ENCODE data around the gene ADGRD1.

The ADGRD1 gene

GRCh38 chr12:131139363-131140068, 185.8 kb downstream of the ADGRD1 start:
- TF ChIP-seq NFIC (IDR thresholded peaks at IDR 0.05): no peak
- no peak for TF ChIP-seq YY1 (IDR thresholded peaks at IDR 0.05; ENCODE audit: low read depth)
- TF ChIP-seq ZBTB7A (IDR thresholded peaks at IDR 0.05; ENCODE audit: low read depth): no peak
- TF ChIP-seq USF1 (IDR thresholded peaks at IDR 0.05): no peak

GRCh38 chr12:131140069-131140435, 186.3 kb downstream of the ADGRD1 start:
- TF ChIP-seq EP300 (IDR thresholded peaks at IDR 0.05; ENCODE audit: borderline replicate concordance) (no peak), FOXM1 (IDR thresholded peaks at IDR 0.05; ENCODE audit: borderline replicate concordance, low read depth) (no peak), EGR1 (IDR thresholded peaks at IDR 0.05) (no peak), YY1 (IDR thresholded peaks at IDR 0.05; ENCODE audit: low read depth) (no peak), CREB1 (IDR thresholded peaks at IDR 0.05; ENCODE audit: low read depth) (no peak), TCF12 (IDR thresholded peaks at IDR 0.05; ENCODE audit: low read depth) (no peak)

- TF ChIP-seq NFIC (IDR thresholded peaks at IDR 0.05) (no peak), EP300 (IDR thresholded peaks at IDR 0.05; ENCODE audit: borderline replicate concordance) (no peak), USF1 (IDR thresholded peaks at IDR 0.05) (no peak), ZBTB7A (IDR thresholded peaks at IDR 0.05; ENCODE audit: low read depth) (no peak), REST (IDR thresholded peaks at IDR 0.05; ENCODE audit: low read depth) (no peak), MAX (IDR thresholded peaks at IDR 0.05) (no peak), CEBPB (IDR thresholded peaks at IDR 0.05) (no peak), TEAD4 (IDR thresholded peaks at IDR 0.05) (no peak), FOXM1 (IDR thresholded peaks at IDR 0.05; ENCODE audit: borderline replicate concordance, low read depth) (no peak), YY1 (IDR thresholded peaks at IDR 0.05; ENCODE audit: low read depth) (no peak), EGR1 (IDR thresholded peaks at IDR 0.05) (no peak), RAD21 (IDR thresholded peaks at IDR 0.05; ENCODE audit: low read depth) (no peak), TAF1 (IDR thresholded peaks at IDR 0.05; ENCODE audit: low read depth) (no peak), TCF12 (IDR thresholded peaks at IDR 0.05; ENCODE audit: low read depth) (no peak), CREB1 (IDR thresholded peaks at IDR 0.05; ENCODE audit: low read depth) (no peak)
Observed at GRCh38 chr12:131140697-131141096, 187.0 kb downstream of the ADGRD1 start.

- TF ChIP-seq REST (IDR thresholded peaks at IDR 0.05; ENCODE audit: low read depth) (no peak), NFIC (IDR thresholded peaks at IDR 0.05) (no peak), TEAD4 (IDR thresholded peaks at IDR 0.05) (no peak), USF1 (IDR thresholded peaks at IDR 0.05) (no peak), RAD21 (IDR thresholded peaks at IDR 0.05; ENCODE audit: low read depth) (no peak), CREB1 (IDR thresholded peaks at IDR 0.05; ENCODE audit: low read depth) (no peak), ZBTB7A (IDR thresholded peaks at IDR 0.05; ENCODE audit: low read depth) (no peak), EP300 (IDR thresholded peaks at IDR 0.05; ENCODE audit: borderline replicate concordance) (no peak), TAF1 (IDR thresholded peaks at IDR 0.05; ENCODE audit: low read depth) (no peak), FOXM1 (IDR thresholded peaks at IDR 0.05; ENCODE audit: borderline replicate concordance, low read depth) (no peak), EGR1 (IDR thresholded peaks at IDR 0.05) (no peak), TCF12 (IDR thresholded peaks at IDR 0.05; ENCODE audit: low read depth) (no peak)
Observed at GRCh38 chr12:131141514-131141913, 187.8 kb downstream of the ADGRD1 start.

GRCh38 chr12:131142891-131143657, 189.4 kb downstream of the ADGRD1 start:
- TF ChIP-seq USF1 (IDR thresholded peaks at IDR 0.05) (no peak), MAX (IDR thresholded peaks at IDR 0.05) (no peak), ZBTB7A (IDR thresholded peaks at IDR 0.05; ENCODE audit: low read depth) (no peak), CREB1 (IDR thresholded peaks at IDR 0.05; ENCODE audit: low read depth) (no peak), FOXM1 (IDR thresholded peaks at IDR 0.05; ENCODE audit: borderline replicate concordance, low read depth) (no peak), TCF12 (IDR thresholded peaks at IDR 0.05; ENCODE audit: low read depth) (no peak), CEBPB (IDR thresholded peaks at IDR 0.05) (no peak), TEAD4 (IDR thresholded peaks at IDR 0.05) (no peak), NFIC (IDR thresholded peaks at IDR 0.05) (no peak), YY1 (IDR thresholded peaks at IDR 0.05; ENCODE audit: low read depth) (no peak), REST (IDR thresholded peaks at IDR 0.05; ENCODE audit: low read depth) (no peak), EP300 (IDR thresholded peaks at IDR 0.05; ENCODE audit: borderline replicate concordance) (no peak), RAD21 (IDR thresholded peaks at IDR 0.05; ENCODE audit: low read depth) (no peak), TAF1 (IDR thresholded peaks at IDR 0.05; ENCODE audit: low read depth) (no peak)
